WTC11 (cell line): ENCODE data around the gene STRN4. TPM values are rescaled to one million over a fixed set of nuclear protein-coding genes. Genes with fewer than 3 reads are reported as not detected.

Experiments used
- ATAC-seq: fragments of 200-7000 bp; cut with Tn5 transposase; 2 replicates; pipeline ENCODE4 v1.10.0; 2021; ENCODE audit warnings: mild to moderate bottlenecking, moderate library complexity
- CTCF ChIA-PET: fragments of 300-600 bp; sonication (Branson Sonifier 250); formaldehyde crosslinking; loops from one replicate; lab custom pipeline; 2021; ENCODE audit warnings: antibody characterized with exemption; lab: Charles Lee
- POLR2A ChIA-PET: fragments of 350-600 bp; sonication (Branson Sonifier 250); formaldehyde crosslinking; loops from one replicate; lab custom pipeline; 2021; ENCODE audit warnings: antibody characterized with exemption; lab: Charles Lee
- DNase-seq: peaks from one replicate; pipeline ENCODE4 v3.0.0; 2021; ENCODE audit warnings: low spot score
- H3K27ac Mint-ChIP-seq: 2 replicates; pipeline ENCODE4 v1.8.0; 2021; ENCODE audit warnings: mixed read lengths
- H3K27me3 Mint-ChIP-seq: 2 replicates; pipeline ENCODE4 v1.8.0; 2021; ENCODE audit warnings: low read depth, mild to moderate bottlenecking, moderate library complexity, mixed read lengths
- H3K36me3 Mint-ChIP-seq: 2 replicates; pipeline ENCODE4 v1.8.0; 2021; ENCODE audit warnings: mixed read lengths
- H3K4me1 Mint-ChIP-seq: 2 replicates; pipeline ENCODE4 v1.8.0; 2022; ENCODE audit warnings: mixed read lengths
- H3K4me3 Mint-ChIP-seq: 2 replicates; pipeline ENCODE4 v1.8.0; 2021; ENCODE audit warnings: mild to moderate bottlenecking, moderate library complexity, mixed read lengths
- H3K9me3 Mint-ChIP-seq: 2 replicates; pipeline ENCODE4 v1.8.0; 2021; ENCODE audit warnings: mixed read lengths
- ATF2 ChIP-seq: sonication (generic); formaldehyde crosslinking; IDR thresholded peaks from 2 replicates; pipeline ENCODE4 v1.8.1; 2022; ENCODE audit warnings: low read depth, missing genetic modification reagents, borderline replicate concordance
- ATF3 ChIP-seq: sonication (generic); formaldehyde crosslinking; conservative IDR thresholded peaks from 2 replicates; pipeline ENCODE4 v1.8.1; 2022; ENCODE audit warnings: mild to moderate bottlenecking, missing genetic modification reagents
- CREB1 ChIP-seq: sonication (generic); formaldehyde crosslinking; IDR thresholded peaks from 2 replicates; pipeline ENCODE4 v1.8.0; 2023; ENCODE audit warnings: mild to moderate bottlenecking, missing genetic modification reagents
- E2F4 ChIP-seq: sonication (generic); formaldehyde crosslinking; IDR thresholded peaks from 2 replicates; pipeline ENCODE4 v1.8.1; 2022; ENCODE audit warnings: low read depth, mild to moderate bottlenecking, moderate library complexity, missing genetic modification reagents, borderline replicate concordance
- E2F5 ChIP-seq: sonication (generic); formaldehyde crosslinking; IDR thresholded peaks from 2 replicates; pipeline ENCODE4 v1.8.1; 2022; ENCODE audit warnings: mild to moderate bottlenecking, moderate library complexity, missing genetic modification reagents
- ELF4 ChIP-seq: sonication (generic); formaldehyde crosslinking; IDR thresholded peaks from 2 replicates; pipeline ENCODE4 v1.8.1; 2022; ENCODE audit warnings: low read depth, mild to moderate bottlenecking, moderate library complexity, missing genetic modification reagents
- ERG ChIP-seq: fragments of 250-450 bp; sonication (Bioruptor Pico); IDR thresholded peaks from 2 replicates; pipeline ENCODE4 v1.8.0; 2021; ENCODE audit warnings: mild to moderate bottlenecking
- ETV6 ChIP-seq: sonication (generic); formaldehyde crosslinking; IDR thresholded peaks from 2 replicates; pipeline ENCODE4 v1.8.1; 2022; ENCODE audit warnings: mild to moderate bottlenecking, missing genetic modification reagents
- FOXK1 ChIP-seq: sonication (generic); formaldehyde crosslinking; IDR thresholded peaks from 2 replicates; pipeline ENCODE4 v1.8.0; 2022; ENCODE audit warnings: mild to moderate bottlenecking, moderate library complexity, missing genetic modification reagents
- GRHL2 ChIP-seq: fragments of 250-450 bp; sonication (Bioruptor Pico); IDR thresholded peaks from 2 replicates; pipeline ENCODE4 v1.8.0; 2022; ENCODE audit warnings: mild to moderate bottlenecking, moderate library complexity; ENCODE audit not compliant: insufficient replicate concordance, severe bottlenecking
- HMGA2 ChIP-seq: fragments of 250-450 bp; sonication (Bioruptor Pico); IDR thresholded peaks from 2 replicates; pipeline ENCODE4 v1.4.0; 2021; ENCODE audit warnings: mild to moderate bottlenecking, moderate library complexity
- IRF1 ChIP-seq: sonication (generic); formaldehyde crosslinking; IDR thresholded peaks from 2 replicates; pipeline ENCODE4 v1.8.0; 2023; ENCODE audit warnings: missing genetic modification reagents
- IRF2 ChIP-seq: sonication (generic); formaldehyde crosslinking; IDR thresholded peaks from 2 replicates; pipeline ENCODE4 v1.8.0; 2022; ENCODE audit warnings: low read depth, missing genetic modification reagents, borderline replicate concordance
- JUN ChIP-seq: sonication (generic); formaldehyde crosslinking; IDR thresholded peaks from 2 replicates; pipeline ENCODE4 v1.8.0; 2023; ENCODE audit warnings: mild to moderate bottlenecking, missing genetic modification reagents
- KAT7 ChIP-seq: sonication (generic); formaldehyde crosslinking; IDR thresholded peaks from 2 replicates; pipeline ENCODE4 v1.8.1; 2023; ENCODE audit warnings: missing genetic modification reagents, mild to moderate bottlenecking, borderline replicate concordance
- MAX ChIP-seq: sonication (generic); formaldehyde crosslinking; IDR thresholded peaks from 2 replicates; pipeline ENCODE4 v1.8.0; 2022; ENCODE audit warnings: mild to moderate bottlenecking, missing genetic modification reagents
- MXD4 ChIP-seq: fragments of 250-450 bp; sonication (Bioruptor Pico); IDR thresholded peaks from 2 replicates; pipeline ENCODE4 v1.8.0; 2021; ENCODE audit warnings: mild to moderate bottlenecking, moderate library complexity, borderline replicate concordance
- MYBL2 ChIP-seq: sonication (generic); formaldehyde crosslinking; IDR thresholded peaks from 2 replicates; pipeline ENCODE4 v1.8.1; 2023; ENCODE audit warnings: mild to moderate bottlenecking, moderate library complexity, missing genetic modification reagents
- NR1H2 ChIP-seq: sonication (generic); formaldehyde crosslinking; IDR thresholded peaks from 2 replicates; pipeline ENCODE4 v1.9.0; 2021; ENCODE audit warnings: mild to moderate bottlenecking, moderate library complexity, missing genetic modification reagents
- RELA ChIP-seq: sonication (generic); formaldehyde crosslinking; IDR thresholded peaks from 2 replicates; pipeline ENCODE4 v1.8.1; 2022; ENCODE audit warnings: missing genetic modification reagents, mild to moderate bottlenecking, borderline replicate concordance
- SMAD3 ChIP-seq: sonication (generic); formaldehyde crosslinking; IDR thresholded peaks from 2 replicates; pipeline ENCODE4 v1.8.0; 2022; ENCODE audit warnings: missing genetic modification reagents, mild to moderate bottlenecking, borderline replicate concordance
- SMAD4 ChIP-seq: sonication (generic); formaldehyde crosslinking; IDR thresholded peaks from 2 replicates; pipeline ENCODE4 v1.8.0; 2022; ENCODE audit warnings: mild to moderate bottlenecking, missing genetic modification reagents
- SOX15 ChIP-seq: fragments of 250-450 bp; sonication (Bioruptor Pico); IDR thresholded peaks from 2 replicates; pipeline ENCODE4 v1.9.0; 2021; ENCODE audit warnings: mild to moderate bottlenecking
- TCF7 ChIP-seq: sonication (generic); formaldehyde crosslinking; IDR thresholded peaks from 2 replicates; pipeline ENCODE4 v1.8.0; 2022; ENCODE audit warnings: mild to moderate bottlenecking, low read depth, missing genetic modification reagents, moderate library complexity
- TP53 ChIP-seq: sonication (generic); formaldehyde crosslinking; IDR thresholded peaks from 2 replicates; pipeline ENCODE4 v1.8.1; 2023; ENCODE audit warnings: mild to moderate bottlenecking, missing genetic modification reagents
- ZNF121 ChIP-seq: sonication (generic); formaldehyde crosslinking; IDR thresholded peaks from 2 replicates; pipeline ENCODE4 v1.8.0; 2023; ENCODE audit warnings: missing genetic modification reagents
- ZNF232 ChIP-seq: sonication (generic); formaldehyde crosslinking; IDR thresholded peaks from 2 replicates; pipeline ENCODE4 v1.8.0; 2022; ENCODE audit warnings: mild to moderate bottlenecking, missing genetic modification reagents
- ZNF317 ChIP-seq: sonication (generic); formaldehyde crosslinking; IDR thresholded peaks from 2 replicates; pipeline ENCODE4 v1.8.1; 2023; ENCODE audit warnings: low read depth, mild to moderate bottlenecking, moderate library complexity, missing genetic modification reagents, borderline replicate concordance
- ZNF671 ChIP-seq: fragments of 250-450 bp; sonication (Bioruptor Pico); IDR thresholded peaks from 2 replicates; pipeline ENCODE4 v1.8.0; 2021; ENCODE audit warnings: mild to moderate bottlenecking
- total RNA-seq: library from RNA; stranded (reverse); gene quantifications from 3 replicates; pipeline ENCODE4 v1.2.3, GENCODE V29; 2021

STRN4 gene
- total RNA-seq, 1 experiment from 2014 or later, result 144 TPM

GRCh38 chr19:46737298-46737654, 9.0 kb downstream of the STRN4 start:
- ATAC-seq (no peak), DNase-seq (no peak)
- H3K27me3 Mint-ChIP-seq, result no peaks in the 10 kb centered on the region
- POLR2A ChIA-PET, result interaction anchor here (0.6 kb wide), 1 partner anchor 8 kb away, joined by 3 read pairs; the partner anchor contains the start of gene FKRP
- H3K4me3 Mint-ChIP-seq, result no peak overlapping the region
- H3K4me1 Mint-ChIP-seq, result peaks cover 17% of the 10 kb centered on the region
- H3K27ac Mint-ChIP-seq, result peak overlapping the region; percentile 56; the same call in 1 of the 2 replicates
- no peaks in the 10 kb centered on the region for H3K9me3 Mint-ChIP-seq
- CTCF ChIA-PET, result interaction anchor here (1.4 to 1.8 kb wide), 3 partner anchors 8 to 29 kb away, joined by 3 to 6 read pairs (median 4); no protein-coding TSS in a partner anchor
- TF ChIP-seq ZNF317 (CRISPR knock-in tag), result no peak
- no peak for TF ChIP-seq ZNF671
- no peak for TF ChIP-seq GRHL2 (CRISPR knock-in tag)
- no peak for TF ChIP-seq RELA (CRISPR knock-in tag)
- no peak for TF ChIP-seq MXD4 (CRISPR knock-in tag)
- no peak for TF ChIP-seq SMAD3 (CRISPR knock-in tag)
- TF ChIP-seq SOX15 (CRISPR knock-in tag), result no peak
- TF ChIP-seq E2F4 (CRISPR knock-in tag), result no peak
- TF ChIP-seq KAT7 (CRISPR knock-in tag), result no peak
- TF ChIP-seq ELF4 (CRISPR knock-in tag), result no peak
- TF ChIP-seq ATF2 (CRISPR knock-in tag), result no peak
- no peak for TF ChIP-seq ERG (CRISPR knock-in tag)
- no peak for TF ChIP-seq FOXK1 (CRISPR knock-in tag)
- no peak for TF ChIP-seq ZNF121 (CRISPR knock-in tag)
- TF ChIP-seq IRF2 (CRISPR knock-in tag), result no peak
- TF ChIP-seq SMAD4 (CRISPR knock-in tag), result no peak
- TF ChIP-seq NR1H2 (CRISPR knock-in tag), result no peak
- no peak for TF ChIP-seq ZNF232 (CRISPR knock-in tag)
- H3K36me3 Mint-ChIP-seq, result peaks cover 36% of the 10 kb centered on the region

GRCh38 chr19:46736531-46737297, 9.5 kb downstream of the STRN4 start:
- no peak for DNase-seq
- no peak for TF ChIP-seq ATF3 (CRISPR knock-in tag)
- TF ChIP-seq MYBL2 (CRISPR knock-in tag), result no peak
- TF ChIP-seq MAX (CRISPR knock-in tag), result no peak
- TF ChIP-seq ERG (CRISPR knock-in tag), result no peak
- no peak for TF ChIP-seq JUN
- TF ChIP-seq IRF1, result no peak
- no peak for TF ChIP-seq HMGA2 (CRISPR knock-in tag)
- no peak for TF ChIP-seq TCF7 (CRISPR knock-in tag)
- no peak for TF ChIP-seq TP53 (CRISPR knock-in tag)
- no peak for TF ChIP-seq E2F5
- TF ChIP-seq CREB1 (CRISPR knock-in tag), result no peak
- no peak for TF ChIP-seq ETV6 (CRISPR knock-in tag)

More at GRCh38 chr19:46736531-46737297, 9.5 kb downstream of the STRN4 start:
- CTCF ChIA-PET, result interaction anchor here (1.4 to 1.8 kb wide), 3 partner anchors 8 to 30 kb away, joined by 3 to 6 read pairs (median 4); no protein-coding TSS in a partner anchor
- Mint-ChIP-seq H3K27me3 (no peaks in the 10 kb centered on the region), H3K9me3 (no peaks in the 10 kb centered on the region), H3K36me3 (peaks cover 42% of the 10 kb centered on the region), H3K4me3 (no peak overlapping the region), H3K27ac (no peak overlapping the region), H3K4me1 (peaks cover 11% of the 10 kb centered on the region)
- POLR2A ChIA-PET, result interaction anchor here (0.6 kb wide), 1 partner anchor 9 kb away, joined by 3 read pairs; the partner anchor contains the start of gene FKRP
- ATAC-seq, result no peak
